B cell (primary cell): ENCODE data around the gene DLL1. TPM values are rescaled to one million over a fixed set of nuclear protein-coding genes. Genes with fewer than 3 reads are reported as not detected.

Source experiments
- ATAC-seq: fragments of 200-7000 bp; cut with Tn5 transposase; one replicate; pipeline ENCODE4 v1.10.0; 2021; ENCODE audit warnings: low read depth, mild to moderate bottlenecking, moderate number of reproducible peaks, moderate library complexity
- CTCF ChIA-PET: fragments of 350-600 bp; sonication (Branson Sonifier 250); formaldehyde crosslinking; loops from one replicate; lab custom pipeline; 2021; ENCODE audit warnings: antibody characterized with exemption, inconsistent platforms; lab: Charles Lee
- POLR2A ChIA-PET: fragments of 350-600 bp; sonication (Branson Sonifier 250); formaldehyde crosslinking; loops from one replicate; lab custom pipeline; 2021; ENCODE audit warnings: antibody characterized with exemption; lab: Charles Lee
- DNase-seq: peaks from one replicate; pipeline ENCODE4 v3.0.0; 2013
- H2AFZ ChIP-seq: 2 replicates; pipeline ENCODE4 v1.6.1; 2012; ENCODE audit warnings: mild to moderate bottlenecking, low read depth, low read length; ENCODE audit not compliant: insufficient read depth, poor library complexity, severe bottlenecking
- H3K27ac ChIP-seq, 2 donors: 1 replicate in 1 of 2; 2 replicates in 1 of 2; pipeline ENCODE4 v1.5.1; 2012 to 2013; ENCODE audit warnings: low read length in 2 of 2, mild to moderate bottlenecking in 2 of 2, moderate library complexity in 1 of 2
- H3K27me3 ChIP-seq, 4 experiments: fragments of 200-600 bp in 1 of 4; sonication (generic) in 1 of 4; replicated peaks in 1 of 4; 1 replicate in 2 of 4; 2 replicates in 2 of 4; pipeline versions ENCODE4 v1.6.1 to v1.7.0; 2013 to 2016; ENCODE audit warnings: low read length in 3 of 4, mild to moderate bottlenecking in 2 of 4, mixed read lengths in 1 of 4, moderate library complexity in 1 of 4; ENCODE audit not compliant: insufficient read depth in 4 of 4, control insufficient read depth in 3 of 4; ENCODE audit errors: control extremely low read depth in 1 of 4
- H3K36me3 ChIP-seq, 2 experiments: replicated peaks in 1 of 2; 1 replicate in 1 of 2; 2 replicates in 1 of 2; pipeline versions ENCODE4 v1.6.1 to v1.7.1; 2013; ENCODE audit warnings: low read length in 1 of 2; ENCODE audit not compliant: insufficient read depth in 2 of 2, control insufficient read depth in 1 of 2; ENCODE audit errors: control extremely low read depth in 1 of 2, extremely low read depth in 1 of 2
- H3K4me1 ChIP-seq, 2 donors: fragments of 200-600 bp in 1 of 2; sonication (generic) in 1 of 2; 1 replicate in 1 of 2; 2 replicates in 1 of 2; pipeline versions ENCODE4 v1.5.1 to v1.6.1; 2013 to 2017; ENCODE audit warnings: low read length in 2 of 2; ENCODE audit not compliant: control insufficient read depth in 2 of 2, insufficient read depth in 2 of 2
- H3K4me2 ChIP-seq: replicated peaks from 2 replicates; pipeline ENCODE3; 2012; ENCODE audit warnings: mild to moderate bottlenecking, low read depth, low read length; ENCODE audit not compliant: poor library complexity, severe bottlenecking
- H3K4me3 ChIP-seq, 5 experiments: fragments of 200-600 bp in 1 of 5; sonication (generic) in 1 of 5; 1 replicate in 3 of 5; 2 replicates in 2 of 5; pipeline versions ENCODE4 v1.5.1 to v1.7.0; 2011 to 2016; ENCODE audit warnings: low read length in 4 of 5, mild to moderate bottlenecking in 4 of 5, low read depth in 2 of 5, control low read depth in 1 of 5, moderate library complexity in 1 of 5; ENCODE audit not compliant: insufficient read depth in 1 of 5; ENCODE audit errors: control extremely low read depth in 1 of 5, extremely low read depth in 1 of 5
- H3K79me2 ChIP-seq: fragments of 200-600 bp; sonication (generic); one replicate; pipeline ENCODE4 v1.6.0; 2016; ENCODE audit warnings: low read length; ENCODE audit not compliant: control insufficient read depth, insufficient read depth
- H3K9ac ChIP-seq: fragments of 200-600 bp; sonication (generic); 2 replicates; pipeline ENCODE4 v1.6.1; 2017; ENCODE audit warnings: mild to moderate bottlenecking, low read length, moderate library complexity
- H3K9me3 ChIP-seq, 3 donors: one replicate each; pipeline versions ENCODE4 v1.6.1 to v1.7.1; 2013; ENCODE audit warnings: low read length in 2 of 3; ENCODE audit not compliant: control insufficient read depth in 2 of 3, insufficient read depth in 1 of 3; ENCODE audit errors: control extremely low read depth in 1 of 3
- H4K20me1 ChIP-seq: 2 replicates; pipeline ENCODE4 v1.6.0; 2012; ENCODE audit warnings: mild to moderate bottlenecking, low read length; ENCODE audit not compliant: insufficient read depth, control insufficient read depth, poor library complexity, severe bottlenecking
- H3K27ac Mint-ChIP-seq: one replicate; pipeline ENCODE4 v1.8.0; 2021; ENCODE audit warnings: mixed read lengths
- H3K27me3 Mint-ChIP-seq: one replicate; pipeline ENCODE4 v1.8.0; 2021; ENCODE audit warnings: mixed read lengths
- H3K4me1 Mint-ChIP-seq: one replicate; pipeline ENCODE4 v1.8.0; 2021; ENCODE audit warnings: mixed read lengths
- H3K4me3 Mint-ChIP-seq: one replicate; pipeline ENCODE4 v1.8.0; 2021; ENCODE audit warnings: mixed read lengths
- H3K9me3 Mint-ChIP-seq: one replicate; pipeline ENCODE4 v1.8.0; 2022; ENCODE audit warnings: mixed read lengths; ENCODE audit not compliant: insufficient read depth
- EZH2 ChIP-seq: IDR thresholded peaks from 2 replicates; pipeline ENCODE4 v1.6.1; 2012; ENCODE audit warnings: borderline replicate concordance, low read depth, mild to moderate bottlenecking, moderate library complexity, low read length; ENCODE audit not compliant: insufficient read depth, poor library complexity, severe bottlenecking
- WGBS: methylation state at CpG from one replicate; pipeline ENCODE4 v1.1.5; 2013; ENCODE audit warnings: missing lambda C conversion rate; ENCODE audit not compliant: insufficient coverage; 5-methylcytosine and 5-hydroxymethylcytosine counted together
- intact Hi-C: fragments of 100-400 bp; cut with micrococcal nuclease; formaldehyde crosslinking; loops from one replicate; pipeline ENCODE4 v1.10.0; 2022
- polyA plus RNA-seq: library from polyadenylated mRNA; depleted of rRNA; stranded (reverse); fragments of >200 nt; gene quantifications from 2 replicates; pipeline ENCODE4 v1.2.3, GENCODE V29; 2012
- total RNA-seq, 2 donors: library from RNA; stranded (reverse); fragments of 120-200 nt in 1 of 2; gene quantifications; 1 replicate in 1 of 2; 2 replicates in 1 of 2; pipeline versions ENCODE4 v1.2.3 to v1.2.4, GENCODE V29; 2013 to 2022
- TF ChIP-seq, protein P1 (sequence below): fragments of 200-600 bp; IDR thresholded peaks from one replicate; pipeline ENCODE4 v1.8.0; 2022; ENCODE audit warnings: antibody characterized with exemption, mild to moderate bottlenecking

DLL1 gene
- total and polyA plus RNA-seq, 2 donors (not counting 1 experiment from before 2014, with no cell fraction given), result 1.6 to 6.8 TPM

DNA sequence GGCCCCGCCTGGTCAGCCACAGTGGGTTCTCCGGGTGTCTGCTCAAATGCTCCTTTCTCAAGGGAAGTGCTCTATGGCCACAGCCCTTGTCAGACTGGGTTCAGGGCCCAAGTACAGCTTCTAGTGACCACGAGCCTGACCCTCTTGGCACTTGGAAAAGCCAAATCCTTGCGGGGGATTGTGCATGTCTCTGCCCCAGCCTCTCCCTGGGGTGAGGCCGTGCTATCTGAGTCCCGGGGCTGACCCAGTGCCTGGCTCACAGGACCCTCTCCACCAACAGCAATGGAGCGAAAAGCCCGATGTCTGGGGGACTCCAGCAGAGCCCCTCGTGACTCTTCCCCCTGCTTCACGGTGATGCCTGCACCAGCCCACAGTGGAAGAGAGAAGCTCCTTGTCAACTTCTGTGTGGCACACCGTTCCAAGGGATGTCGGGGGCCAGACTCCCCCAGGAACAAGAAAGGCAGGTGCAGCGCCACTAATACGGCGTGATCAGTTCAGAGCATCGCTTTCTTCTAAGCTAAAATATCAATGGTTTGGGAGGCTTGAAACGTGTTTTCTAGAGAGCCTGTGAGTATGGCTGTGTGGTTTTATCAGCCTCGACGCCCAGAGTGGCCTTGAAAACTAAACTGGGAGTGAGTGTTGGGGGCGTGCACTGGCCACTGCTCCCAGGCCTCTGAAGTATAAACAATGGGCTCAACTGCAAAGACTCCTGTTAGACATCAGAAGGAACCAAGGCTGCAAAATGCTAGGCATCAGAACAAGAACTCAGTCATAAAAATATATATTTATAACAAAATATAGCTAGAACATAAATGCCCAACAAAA, 51.9 kb downstream of the DLL1 start:
- intact Hi-C loops, result no loop called here
- no peaks in the 10 kb centered on the region for H3K4me1 Mint-ChIP-seq
- Histone ChIP-seq H2AFZ (no peak overlapping the region), H3K4me1 (no peaks in the 10 kb centered on the region), H3K27ac (no peak overlapping the region), H3K79me2 (no peaks in the 10 kb centered on the region), H3K9ac (no peak overlapping the region), H3K4me2 (no peak overlapping the region), H4K20me1 (no peaks in the 10 kb centered on the region), H3K4me3 (no peak overlapping the region), H3K9me3 (no peaks in the 10 kb centered on the region), H3K27me3 (peaks cover 0 to 2% (median 0%) of the 10 kb centered on the region in 4 experiments), H3K36me3 (no peaks in the 10 kb centered on the region)
- no peaks in the 10 kb centered on the region for H3K9me3 Mint-ChIP-seq
- no peak for TF ChIP-seq EZH2
- TF ChIP-seq, protein P1, sequence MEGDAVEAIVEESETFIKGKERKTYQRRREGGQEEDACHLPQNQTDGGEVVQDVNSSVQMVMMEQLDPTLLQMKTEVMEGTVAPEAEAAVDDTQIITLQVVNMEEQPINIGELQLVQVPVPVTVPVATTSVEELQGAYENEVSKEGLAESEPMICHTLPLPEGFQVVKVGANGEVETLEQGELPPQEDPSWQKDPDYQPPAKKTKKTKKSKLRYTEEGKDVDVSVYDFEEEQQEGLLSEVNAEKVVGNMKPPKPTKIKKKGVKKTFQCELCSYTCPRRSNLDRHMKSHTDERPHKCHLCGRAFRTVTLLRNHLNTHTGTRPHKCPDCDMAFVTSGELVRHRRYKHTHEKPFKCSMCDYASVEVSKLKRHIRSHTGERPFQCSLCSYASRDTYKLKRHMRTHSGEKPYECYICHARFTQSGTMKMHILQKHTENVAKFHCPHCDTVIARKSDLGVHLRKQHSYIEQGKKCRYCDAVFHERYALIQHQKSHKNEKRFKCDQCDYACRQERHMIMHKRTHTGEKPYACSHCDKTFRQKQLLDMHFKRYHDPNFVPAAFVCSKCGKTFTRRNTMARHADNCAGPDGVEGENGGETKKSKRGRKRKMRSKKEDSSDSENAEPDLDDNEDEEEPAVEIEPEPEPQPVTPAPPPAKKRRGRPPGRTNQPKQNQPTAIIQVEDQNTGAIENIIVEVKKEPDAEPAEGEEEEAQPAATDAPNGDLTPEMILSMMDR, result no peak
- no peak for DNase-seq
- H3K27ac Mint-ChIP-seq, result no peak overlapping the region
- ChIA-PET CTCF (no interaction called here), POLR2A (no interaction called here)
- 86% methylated on average over 13 of the region's 20 CpGs for WGBS
- no peak for ATAC-seq
- H3K4me3 Mint-ChIP-seq, result no peak overlapping the region
- H3K27me3 Mint-ChIP-seq, result peaks cover 7% of the 10 kb centered on the region

DNA sequence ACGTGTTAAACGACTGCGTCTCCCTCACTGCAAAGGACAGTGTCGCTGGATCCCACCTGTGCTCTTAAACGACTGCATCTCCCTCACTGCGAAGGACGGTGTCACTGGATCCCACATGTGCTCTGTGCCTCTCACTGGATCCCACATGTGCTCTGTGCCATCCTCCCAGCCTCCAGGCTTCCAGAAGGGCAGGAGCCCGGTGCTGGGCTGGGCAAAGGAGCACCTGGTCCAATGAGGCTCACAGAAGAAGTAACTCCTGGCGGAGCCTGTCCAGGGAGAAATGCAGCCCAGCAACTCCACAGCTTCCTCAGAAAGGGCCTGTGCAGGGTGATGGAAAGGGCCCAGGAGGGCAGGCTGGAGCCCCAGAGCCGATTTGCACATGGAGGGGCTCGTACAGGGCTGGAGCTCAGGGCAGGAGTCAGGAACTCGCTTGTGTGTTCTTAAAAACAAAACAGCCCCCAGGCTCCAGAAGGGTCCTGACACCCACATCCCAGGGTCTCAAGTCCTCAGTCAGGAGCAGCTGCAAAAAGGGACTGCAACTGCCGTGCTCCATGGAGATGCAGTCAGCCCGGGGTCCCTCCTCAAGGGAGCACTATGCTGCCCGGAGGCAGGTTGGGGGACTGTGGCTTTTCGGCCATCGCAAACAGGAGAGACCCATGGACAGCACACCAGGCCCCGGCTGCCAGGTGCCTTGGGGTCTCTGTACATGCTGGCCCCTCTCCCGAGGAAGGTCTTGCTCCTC, 52.7 kb downstream of the DLL1 start:
- no peaks in the 10 kb centered on the region for H3K9me3 ChIP-seq
- intact Hi-C loops, result no loop called here
- H3K79me2 ChIP-seq, result no peaks in the 10 kb centered on the region
- H3K9me3 Mint-ChIP-seq, result no peaks in the 10 kb centered on the region
- no peaks in the 10 kb centered on the region for H4K20me1 ChIP-seq
- DNase-seq (no peak), ATAC-seq (no peak)
- 87% methylated on average over 17 of the region's 19 CpGs for WGBS
- H3K4me1 Mint-ChIP-seq, result no peaks in the 10 kb centered on the region
- H3K4me3 ChIP-seq, result no peak overlapping the region
- H3K27ac ChIP-seq, result no peak overlapping the region
- CTCF ChIA-PET, result no interaction called here
- H3K4me2 ChIP-seq, result no peak overlapping the region
- peaks cover 7% of the 10 kb centered on the region for H3K27me3 Mint-ChIP-seq
- H2AFZ ChIP-seq, result no peak overlapping the region
- no peak overlapping the region for H3K9ac ChIP-seq
- TF ChIP-seq EZH2, result no peak
- TF ChIP-seq, protein P1, result no peak
- no peaks in the 10 kb centered on the region for H3K36me3 ChIP-seq
- H3K27me3 ChIP-seq, result peaks cover 0 to 2% (median 0%) of the 10 kb centered on the region in 4 experiments
- no peak overlapping the region for H3K4me3 Mint-ChIP-seq
- POLR2A ChIA-PET, result no interaction called here
- H3K4me1 ChIP-seq, result no peaks in the 10 kb centered on the region
- no peak overlapping the region for H3K27ac Mint-ChIP-seq
